GM19324 (cell line): ENCODE measurements around the gene PUS7L.

Experiments used
- ATAC-seq: cut with Tn5 transposase; IDR thresholded peaks from one replicate; pipeline ENCODE4 v1.9.1; 2021; ENCODE audit warnings: mild to moderate bottlenecking, moderate library complexity; ENCODE audit not compliant: unreplicated experiment, low FRiP score

The PUS7L gene

GRCh38 chr12:43675048-43675904, 83.3 kb downstream of the PUS7L start:
- ATAC-seq = no peak

DNA sequence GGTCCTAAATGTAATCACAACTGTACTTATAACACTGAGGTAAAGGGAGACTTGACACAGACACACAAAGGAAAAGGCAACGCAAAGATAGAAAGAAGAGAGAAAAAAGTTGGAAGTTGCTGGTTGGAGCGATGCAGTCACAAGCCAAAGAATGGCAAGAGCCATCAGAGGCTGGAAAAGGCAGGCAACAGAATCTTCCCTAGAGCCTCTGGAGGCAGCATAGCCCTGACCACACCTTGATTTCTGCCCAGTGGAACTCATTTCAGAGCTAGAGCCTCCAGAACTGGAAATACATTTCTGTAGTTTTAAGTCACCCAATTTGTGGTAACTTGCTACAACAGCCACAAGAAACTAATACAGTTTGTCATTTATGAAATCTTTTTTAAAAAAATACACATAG, 89.2 kb downstream of the PUS7L start:
- no peak for ATAC-seq
